SK-MEL-5 (cell line): ENCODE data around the gene PDCD1LG2. TPM values are rescaled to one million over a fixed set of nuclear protein-coding genes. Genes with fewer than 3 reads are reported as not detected.

Experiments
- DNase-seq: peaks from one replicate; pipeline ENCODE4 v3.0.0-alpha.2; 2016; ENCODE audit warnings: low read depth, low spot score
- in situ Hi-C: cut with HindIII; loops from 2 replicates; pipeline ENCODE4 v1.10.0; 2016; ENCODE audit warnings: low sequenced_read_pairs, high pct_unique_total_duplicates, low pct_unique_long_range_greater_than_20kb
- total RNA-seq: library from RNA; depleted of rRNA; stranded (reverse); fragments of >200 nt; shearing (Covaris generic); gene quantifications from 2 replicates; pipeline ENCODE4 v1.2.3, GENCODE V29; 2014

The PDCD1LG2 gene
- total RNA-seq, 1 experiment from 2014 or later, result not detected

- DNase-seq, result no peak
- in situ Hi-C loops, result no loop called here
Measured at GRCh38 chr9:5556101-5556705, 45.9 kb downstream of the PDCD1LG2 start.

- in situ Hi-C loops, result no loop called here
- no peak for DNase-seq
Measured at GRCh38 chr9:5557606-5558587, 47.6 kb downstream of the PDCD1LG2 start.

GRCh38 chr9:5559659-5560058 lies 49.3 kb downstream of the PDCD1LG2 start:
- in situ Hi-C loops, result no loop called here
- DNase-seq, result no peak

GRCh38 chr9:5560443-5561100 lies 50.2 kb downstream of the PDCD1LG2 start:
- in situ Hi-C loops, result no loop called here
- no peak for DNase-seq

GRCh38 chr9:5561828-5562488 lies 51.6 kb downstream of the PDCD1LG2 start:
- no peak for DNase-seq
- in situ Hi-C loops, result no loop called here

- in situ Hi-C loops, result no loop called here
Measured at GRCh38 chr9:5562806-5563416, 52.6 kb downstream of the PDCD1LG2 start.

GRCh38 chr9:5563417-5563815 lies 53.1 kb downstream of the PDCD1LG2 start:
- in situ Hi-C loops, result no loop called here

More at GRCh38 chr9:5562806-5563416, 52.6 kb downstream of the PDCD1LG2 start:
- peak; percentile 22 for DNase-seq

GRCh38 chr9:5563886-5564285 lies 53.6 kb downstream of the PDCD1LG2 start:
- in situ Hi-C loops, result no loop called here
- no peak for DNase-seq

More at GRCh38 chr9:5563417-5563815, 53.1 kb downstream of the PDCD1LG2 start:
- DNase-seq, result no peak

GRCh38 chr9:5566054-5566618 lies 55.8 kb downstream of the PDCD1LG2 start:
- no peak for DNase-seq
- in situ Hi-C loops, result no loop called here

GRCh38 chr9:5568868-5569267 lies 58.5 kb downstream of the PDCD1LG2 start:
- no peak for DNase-seq
- in situ Hi-C loops, result no loop called here

- in situ Hi-C loops, result no loop called here
- no peak for DNase-seq
Measured at GRCh38 chr9:5569409-5569808, 59.1 kb downstream of the PDCD1LG2 start.

- no peak for DNase-seq
- in situ Hi-C loops, result no loop called here
Measured at GRCh38 chr9:5569891-5570290, 59.6 kb downstream of the PDCD1LG2 start.

GRCh38 chr9:5571629-5572232 lies 61.4 kb downstream of the PDCD1LG2 start:
- no peak for DNase-seq
- in situ Hi-C loops, result no loop called here

GRCh38 chr9:5574097-5574496 lies 63.8 kb downstream of the PDCD1LG2 start:
- DNase-seq, result no peak
- in situ Hi-C loops, result no loop called here

- in situ Hi-C loops, result no loop called here
- peak; percentile 28 for DNase-seq
Measured at GRCh38 chr9:5575000-5575399, 64.7 kb downstream of the PDCD1LG2 start.

- in situ Hi-C loops, result no loop called here
- no peak for DNase-seq
Measured at GRCh38 chr9:5577225-5577624, 66.9 kb downstream of the PDCD1LG2 start.
